HG03354 (cell line): ENCODE results near the gene RAD9A.

Experiments used
- ATAC-seq: cut with Tn5 transposase; IDR thresholded peaks from one replicate; pipeline ENCODE4 v1.9.1; 2021; ENCODE audit warnings: mild to moderate bottlenecking; ENCODE audit not compliant: unreplicated experiment, poor library complexity, severe bottlenecking

Gene RAD9A

GRCh38 chr11:67373648-67374570 lies 17.9 kb upstream of the RAD9A start:
- peak; percentile 34 for ATAC-seq

DNA sequence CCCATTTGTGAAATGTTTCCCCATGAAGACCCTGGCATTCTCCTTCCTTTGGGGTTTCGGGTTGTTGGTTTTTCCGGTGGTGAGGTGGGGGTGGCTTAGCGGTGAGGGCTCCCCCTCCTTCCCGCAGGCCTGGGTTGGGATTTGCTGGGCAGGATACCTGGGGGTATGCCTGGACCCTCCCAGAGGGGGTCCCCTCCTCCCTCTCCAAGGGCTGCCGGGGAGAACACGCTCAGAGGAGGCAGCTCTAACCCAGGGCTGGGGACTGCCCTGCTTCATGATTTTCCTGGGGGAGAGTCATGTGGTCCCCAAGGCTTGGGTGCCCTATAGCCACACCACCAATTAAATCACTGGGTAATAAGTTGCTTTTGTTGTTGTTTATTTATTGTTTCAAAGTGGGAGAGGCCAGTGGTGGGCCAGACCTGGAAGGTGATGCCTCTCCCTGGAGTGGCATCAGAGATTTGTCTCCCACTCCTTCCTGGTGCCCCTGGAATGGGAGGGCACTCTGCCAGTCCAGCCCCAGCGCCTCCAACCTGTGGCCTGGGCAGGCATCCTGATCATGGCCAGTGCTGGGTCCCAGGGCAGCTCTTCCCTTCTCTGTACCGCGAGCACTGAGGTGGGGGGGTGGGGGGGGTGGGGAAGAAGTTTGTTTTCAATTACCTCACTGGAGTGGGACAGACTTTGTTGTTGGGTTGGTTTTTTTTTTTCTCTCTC lies 17.1 kb upstream of the RAD9A start:
- ATAC-seq = no peak

DNA sequence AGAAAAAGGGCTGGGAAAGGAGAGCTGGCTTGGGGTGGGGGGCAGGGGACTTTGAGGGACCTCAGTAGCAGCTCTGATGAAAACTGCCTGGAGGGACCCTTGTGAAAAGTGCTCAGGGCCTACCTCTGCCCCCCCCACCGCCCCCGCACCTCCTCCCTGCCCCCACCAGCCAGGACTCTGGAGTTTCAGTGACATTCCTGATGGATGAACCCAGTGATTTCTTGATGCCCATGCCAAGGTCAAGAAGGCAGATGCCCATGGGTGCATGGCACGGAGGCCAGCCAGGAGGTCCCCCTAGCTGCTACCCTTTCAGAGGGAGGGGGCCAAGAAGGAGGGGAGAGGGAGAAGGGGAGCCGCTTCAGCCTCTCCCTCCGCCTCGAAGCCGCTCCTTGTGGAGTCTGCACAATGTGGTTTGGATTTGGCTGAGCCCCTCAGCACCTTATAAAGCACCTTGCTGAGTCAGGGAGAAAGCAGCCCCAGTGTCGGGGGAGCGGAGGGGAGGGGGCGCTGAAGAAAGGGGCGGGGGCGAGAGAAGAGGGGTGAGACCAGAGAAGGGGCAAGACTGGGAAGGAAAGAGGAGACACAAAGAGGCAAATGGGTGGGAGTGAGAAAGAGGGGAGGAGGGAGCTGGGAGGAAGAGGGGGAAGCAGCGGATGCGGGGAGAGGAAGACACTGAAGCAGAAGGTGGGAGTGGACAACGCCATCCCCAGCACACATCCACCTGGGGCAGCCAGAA lies 16.3 kb upstream of the RAD9A start:
- no peak for ATAC-seq

DNA sequence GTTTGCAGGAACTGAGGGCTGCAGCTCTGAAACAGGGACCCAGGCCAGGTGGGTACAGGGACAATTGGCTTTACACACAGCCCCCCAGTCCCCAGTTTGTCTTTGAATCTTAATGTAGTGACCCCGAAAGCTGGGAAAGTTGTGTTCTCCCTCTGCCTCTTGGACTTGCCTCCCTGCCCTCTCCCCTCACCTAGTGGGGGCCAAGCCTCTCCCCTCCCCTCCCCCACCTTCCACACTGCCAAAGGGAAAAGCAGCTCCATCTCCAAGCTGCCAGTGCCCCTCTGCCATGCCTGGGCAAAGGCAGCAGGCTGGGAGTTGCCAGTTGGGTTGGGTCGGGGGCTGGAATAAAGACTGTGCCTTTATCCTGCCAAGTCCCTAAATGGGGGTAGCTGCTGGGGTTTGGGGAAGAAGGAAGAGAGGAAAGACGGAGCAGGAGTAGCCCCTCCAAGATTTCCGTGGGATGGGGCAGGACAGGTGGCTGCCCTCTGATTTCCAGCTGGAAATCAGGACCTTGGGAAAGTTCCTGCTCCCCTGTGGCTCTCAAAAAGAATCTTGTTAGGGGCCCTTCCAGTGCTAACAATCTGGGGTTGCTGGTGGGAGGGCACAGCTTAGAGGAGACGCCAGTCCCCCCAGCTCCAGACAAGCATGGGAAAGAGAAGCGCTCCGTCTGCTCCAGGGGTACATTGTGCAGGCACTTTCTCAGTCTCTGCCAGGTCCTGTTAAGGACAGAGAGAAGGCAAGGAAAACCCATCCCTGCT lies 15.5 kb upstream of the RAD9A start:
- no peak for ATAC-seq

DNA sequence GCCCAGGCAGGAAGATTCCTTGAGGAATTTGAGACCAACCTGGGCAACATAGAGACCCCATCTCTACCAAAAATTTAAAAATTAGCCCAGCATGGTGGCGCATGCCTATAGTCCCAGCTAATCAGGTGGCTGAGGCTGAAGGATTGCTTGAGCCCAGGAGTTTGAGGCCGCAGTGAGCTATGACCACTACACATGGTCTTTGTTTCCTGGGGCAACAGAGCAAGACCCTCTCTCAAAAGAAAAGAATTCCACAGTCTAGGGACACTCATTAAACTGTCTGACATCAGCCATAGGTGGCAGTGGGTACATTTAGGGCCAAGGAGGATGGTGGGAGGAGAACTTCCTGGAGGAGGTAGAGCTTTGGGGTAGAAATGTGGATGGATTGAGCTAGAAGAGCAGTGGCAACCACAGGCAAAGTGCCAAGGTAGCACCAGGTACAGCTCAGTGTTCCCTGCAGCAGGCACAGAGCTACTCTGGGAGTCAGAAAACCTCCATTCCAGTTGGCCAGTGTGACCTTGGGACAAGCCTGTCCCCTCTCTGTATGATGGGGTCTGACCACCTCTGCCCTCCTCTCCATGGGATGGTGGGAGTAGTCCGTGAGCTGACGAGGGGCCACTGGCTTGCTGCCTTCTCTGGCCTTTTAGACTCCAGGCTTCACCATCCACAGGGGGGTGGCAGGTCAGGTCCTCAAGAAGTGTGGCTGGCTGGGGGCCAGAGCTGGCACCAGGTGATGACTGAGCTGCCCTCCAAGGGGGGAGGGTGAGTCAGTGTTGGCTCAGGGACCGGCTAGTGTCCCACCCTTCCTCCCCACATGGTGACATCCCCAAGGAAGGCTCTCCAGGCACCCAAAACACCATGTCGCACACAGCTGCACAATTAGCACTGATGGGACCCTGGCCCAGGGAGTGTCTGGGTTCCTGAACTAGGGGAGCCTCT lies 14.6 kb upstream of the RAD9A start:
- ATAC-seq = no peak

DNA sequence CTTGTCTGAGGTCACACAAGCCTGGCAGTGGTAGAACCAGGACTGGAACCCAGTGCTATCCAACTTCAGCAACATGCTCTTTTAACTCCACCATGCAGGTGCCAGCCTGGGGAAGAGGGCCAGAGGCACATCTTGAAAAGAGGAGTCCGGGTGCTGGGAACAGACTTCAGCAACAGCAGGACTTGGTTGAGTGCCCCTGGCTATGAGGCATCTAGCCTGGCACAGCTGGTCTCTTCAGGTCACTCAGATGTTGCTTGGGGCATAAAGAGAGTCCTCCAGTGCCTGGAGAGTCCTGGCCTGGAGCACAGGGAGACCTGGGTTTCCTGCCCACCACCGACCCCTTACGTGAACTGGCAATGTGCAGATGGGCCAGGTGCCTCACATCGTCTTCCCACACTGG lies 13.2 kb upstream of the RAD9A start:
- ATAC-seq = no peak

DNA sequence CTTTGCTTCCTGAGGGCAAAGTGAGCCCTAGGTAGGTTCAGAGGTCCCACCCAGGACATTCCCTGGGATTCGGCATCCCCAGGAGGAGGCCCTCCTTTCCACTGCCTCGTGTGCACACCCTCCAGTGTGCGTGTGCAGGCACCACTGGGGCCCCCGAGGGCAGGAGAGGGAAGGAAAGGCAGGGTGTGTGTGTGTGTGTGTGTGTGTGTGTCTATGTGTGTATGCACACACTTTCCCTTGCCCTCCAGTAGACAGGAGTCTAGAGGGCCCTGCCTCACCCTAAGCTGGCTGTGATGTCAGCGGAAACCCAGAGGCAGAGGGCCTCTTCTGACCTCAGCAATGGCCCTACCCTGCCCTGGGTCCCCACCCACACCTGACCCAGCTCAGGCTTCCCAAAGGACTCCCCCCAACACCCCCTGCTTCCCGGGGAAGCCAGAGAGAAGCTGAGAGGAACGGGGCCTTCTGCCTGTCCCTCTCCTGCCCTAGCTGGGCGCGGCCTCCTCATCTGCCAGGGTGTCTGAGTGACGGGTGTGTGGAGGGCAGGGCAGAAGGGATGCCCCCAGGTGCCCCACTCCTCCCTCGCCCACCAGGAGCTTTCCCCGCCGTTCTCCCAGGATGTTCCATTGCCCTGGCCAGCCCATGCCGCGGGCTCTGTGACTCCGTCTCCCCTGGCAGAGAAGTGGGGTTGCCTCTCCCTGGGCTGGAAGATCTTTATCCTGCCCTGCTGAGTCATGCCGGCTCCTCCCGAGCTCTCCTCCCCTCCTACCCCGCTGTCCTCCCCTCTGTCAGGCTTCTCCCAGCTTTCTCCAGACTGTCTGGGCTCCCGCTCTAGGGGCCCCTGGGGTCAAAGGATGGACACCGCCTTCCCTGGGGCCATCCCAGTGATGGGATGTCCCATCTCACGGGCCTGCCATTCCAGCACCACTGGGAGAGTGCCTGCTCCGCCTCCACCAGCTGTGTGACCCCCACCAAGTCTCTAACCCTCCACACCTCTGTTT lies 12.4 kb upstream of the RAD9A start:
- ATAC-seq = no peak

DNA sequence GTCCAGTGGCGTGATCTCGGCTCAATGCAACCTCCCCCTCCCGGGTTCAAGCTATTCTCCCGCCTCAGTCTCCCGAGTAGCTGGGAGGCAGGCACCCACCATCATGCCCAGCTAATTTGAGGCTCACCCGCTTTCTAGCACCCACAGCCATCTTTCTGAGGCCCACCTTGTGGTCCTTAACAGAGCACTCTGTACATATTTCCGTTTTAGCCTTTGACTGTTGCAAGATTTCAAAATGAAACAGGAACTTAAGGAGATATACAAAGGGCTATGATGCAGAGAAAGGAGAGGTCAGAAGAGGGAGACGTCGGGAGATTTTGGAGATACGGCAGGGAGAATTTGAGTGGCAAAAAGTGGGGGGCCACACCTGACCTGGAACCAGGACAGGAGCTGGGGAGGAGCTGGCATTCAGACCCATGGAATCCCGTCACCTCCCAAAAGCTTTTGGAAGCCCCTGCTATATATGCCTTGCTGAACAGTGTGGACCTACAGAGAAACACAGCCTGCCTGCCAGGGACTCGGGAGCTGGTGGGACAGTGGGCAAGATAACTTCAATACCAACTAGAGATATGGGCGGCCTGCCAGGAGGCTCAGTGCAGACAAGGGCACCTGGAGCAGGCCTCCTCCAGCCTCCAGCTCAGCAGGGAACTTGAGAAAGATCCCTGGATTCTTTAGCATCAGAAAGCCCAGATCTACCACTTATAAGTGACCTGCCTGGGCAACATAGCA lies 10.4 kb upstream of the RAD9A start:
- ATAC-seq = no peak

GRCh38 chr11:67382276-67383136 lies 9.3 kb upstream of the RAD9A start:
- peak; percentile 64 for ATAC-seq

DNA sequence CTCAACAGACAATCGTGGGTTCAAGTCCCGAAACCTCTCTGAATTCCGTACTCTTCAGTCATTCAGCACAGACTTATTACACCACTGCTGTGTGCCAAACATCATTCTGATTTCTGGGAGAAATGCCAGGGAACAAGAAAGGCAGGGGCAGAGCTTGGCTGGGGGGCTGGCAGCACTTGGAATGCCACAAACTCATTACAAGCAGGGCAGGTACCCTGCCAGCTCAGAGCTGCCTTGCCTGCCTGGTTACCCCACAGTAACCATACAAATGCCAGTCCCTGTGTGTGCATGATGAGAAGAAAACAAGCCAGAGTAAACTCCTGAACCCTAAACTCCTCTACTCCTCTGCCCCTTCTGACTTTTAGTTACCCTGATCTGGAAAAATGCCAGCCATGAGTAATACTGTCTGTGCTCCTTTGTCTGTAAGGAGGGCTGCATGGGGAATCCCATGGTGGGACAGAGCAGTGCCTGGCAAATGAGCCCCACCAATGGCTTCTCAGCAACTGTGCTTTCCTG lies 6.9 kb upstream of the RAD9A start:
- ATAC-seq = no peak

- ATAC-seq = no peak
Measured at GRCh38 chr11:67387069-67387468, 4.7 kb upstream of the RAD9A start.

DNA sequence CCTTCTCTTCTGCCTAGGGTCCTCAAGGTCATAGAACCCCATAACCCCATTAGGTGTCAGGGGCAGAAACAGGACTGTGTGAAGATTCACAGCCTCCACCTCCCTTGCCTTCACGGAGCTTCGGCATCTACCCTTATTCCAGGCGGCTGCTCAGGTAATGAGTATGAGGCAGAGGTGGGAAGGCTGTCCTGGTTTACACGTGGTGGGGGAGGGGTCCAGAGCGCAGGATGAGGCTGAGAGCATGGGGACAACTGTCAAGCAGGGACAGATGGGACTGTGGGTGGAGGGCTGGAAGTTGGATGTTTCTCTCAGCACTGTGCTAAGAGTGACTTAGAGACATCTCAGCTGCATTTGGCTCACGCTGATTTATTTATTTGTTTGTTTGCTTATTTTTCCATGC lies 4.3 kb upstream of the RAD9A start:
- no peak for ATAC-seq

DNA sequence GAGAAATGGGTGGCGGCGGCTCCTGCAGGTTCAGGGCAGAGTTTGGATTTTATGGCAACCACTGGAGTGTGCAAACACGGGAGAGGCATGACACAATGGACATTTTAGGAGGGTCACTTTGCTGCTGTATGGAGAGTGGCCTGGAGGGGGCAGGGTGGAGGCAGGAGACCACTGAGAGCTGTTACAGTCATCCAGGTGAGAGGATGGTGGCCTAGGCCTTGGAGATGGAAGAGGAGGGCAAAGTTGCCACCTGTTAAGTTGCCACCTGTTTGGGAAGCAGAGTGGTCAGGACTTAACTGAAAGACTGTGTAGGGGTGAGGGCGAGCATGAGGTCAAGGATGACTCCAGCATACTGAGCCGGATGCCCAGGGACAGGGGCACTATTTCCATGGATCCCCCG lies 2.3 kb upstream of the RAD9A start:
- no peak for ATAC-seq

DNA sequence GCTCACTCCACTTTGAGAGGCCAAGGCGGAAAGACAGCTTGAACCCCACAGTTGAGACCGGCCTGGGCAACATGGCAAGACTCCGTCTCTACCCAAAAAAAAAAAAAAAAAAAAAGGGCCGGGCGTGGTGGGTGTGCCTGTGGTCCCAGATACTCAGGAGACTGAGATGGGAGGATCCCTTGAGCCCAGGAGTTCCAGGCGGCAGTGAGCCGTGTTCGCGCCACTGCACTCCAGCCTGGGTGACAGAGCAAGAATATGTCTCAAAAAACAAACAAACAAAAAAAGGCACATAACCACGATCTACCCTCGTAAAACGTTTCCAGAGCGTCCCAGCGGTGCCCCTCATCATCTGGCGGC lies 861 bp upstream of the RAD9A start:
- no peak for ATAC-seq

DNA sequence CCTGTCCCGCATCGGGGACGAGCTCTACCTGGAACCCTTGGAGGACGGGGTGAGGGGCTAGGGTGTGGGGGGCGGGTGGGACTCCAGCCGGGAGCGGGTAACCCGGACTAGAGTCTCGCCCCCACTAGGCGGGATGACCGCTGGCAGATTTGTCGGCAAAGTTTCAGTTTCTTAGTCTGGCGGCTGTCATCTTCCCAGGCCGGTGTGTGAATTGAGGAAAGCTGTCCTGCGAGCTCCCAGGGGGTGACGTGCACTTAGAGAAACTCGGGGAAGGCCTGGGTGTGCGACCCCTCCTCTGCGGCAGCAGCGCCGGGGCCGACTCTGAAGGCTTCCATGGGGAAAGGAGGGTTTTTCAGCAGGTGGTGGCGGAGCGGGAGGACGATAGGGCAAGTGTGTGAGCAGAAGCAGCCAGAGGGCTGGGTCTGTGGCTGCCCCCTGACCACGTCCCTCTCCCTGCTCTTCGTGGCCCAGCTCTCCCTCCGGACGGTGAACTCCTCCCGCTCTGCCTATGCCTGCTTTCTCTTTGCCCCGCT lies 463 bp downstream of the RAD9A start:
- peak; percentile 23 for ATAC-seq

- ATAC-seq = no peak
Measured at GRCh38 chr11:67393437-67393836, 1.7 kb downstream of the RAD9A start.
